ENCODE data around the gene TRIM17.

Gene TRIM17, protein sequence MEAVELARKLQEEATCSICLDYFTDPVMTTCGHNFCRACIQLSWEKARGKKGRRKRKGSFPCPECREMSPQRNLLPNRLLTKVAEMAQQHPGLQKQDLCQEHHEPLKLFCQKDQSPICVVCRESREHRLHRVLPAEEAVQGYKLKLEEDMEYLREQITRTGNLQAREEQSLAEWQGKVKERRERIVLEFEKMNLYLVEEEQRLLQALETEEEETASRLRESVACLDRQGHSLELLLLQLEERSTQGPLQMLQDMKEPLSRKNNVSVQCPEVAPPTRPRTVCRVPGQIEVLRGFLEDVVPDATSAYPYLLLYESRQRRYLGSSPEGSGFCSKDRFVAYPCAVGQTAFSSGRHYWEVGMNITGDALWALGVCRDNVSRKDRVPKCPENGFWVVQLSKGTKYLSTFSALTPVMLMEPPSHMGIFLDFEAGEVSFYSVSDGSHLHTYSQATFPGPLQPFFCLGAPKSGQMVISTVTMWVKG

DNA sequence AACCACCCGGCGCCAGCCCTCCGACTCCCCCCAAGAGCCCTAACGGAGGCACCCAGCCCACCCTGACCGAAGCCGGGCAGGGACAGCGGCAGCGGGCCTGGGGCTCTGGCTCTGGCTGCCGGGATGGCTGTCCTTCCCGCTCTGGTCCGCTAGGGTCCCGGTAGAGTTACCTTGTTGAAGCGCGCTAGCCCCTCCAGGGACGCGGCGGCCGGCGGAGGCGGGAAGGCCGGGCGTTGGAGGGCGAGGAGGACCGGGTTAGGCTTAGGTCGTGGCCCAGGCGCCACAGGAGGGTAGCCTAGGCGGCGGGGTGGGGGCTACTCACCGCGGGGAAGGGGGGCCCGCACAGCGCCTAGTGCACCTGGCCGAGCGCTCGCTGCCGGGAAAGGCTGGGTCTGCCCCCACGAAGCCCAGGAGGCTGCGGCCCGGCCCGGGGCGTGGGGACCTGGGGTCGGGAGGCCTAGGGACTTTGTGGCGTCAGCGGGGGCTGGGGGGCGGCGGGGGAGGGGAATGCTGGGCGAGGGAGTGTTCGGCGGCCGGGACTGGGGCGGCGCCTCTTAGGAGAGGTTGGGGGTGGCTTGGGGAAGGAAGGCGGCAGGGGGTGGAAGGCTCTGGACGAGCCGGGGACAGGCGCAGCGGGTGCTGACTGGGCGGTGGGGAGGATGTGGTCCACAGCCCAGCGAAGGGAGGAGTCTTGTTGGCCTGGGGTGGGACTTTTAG lies at the start of gene TRIM17:
Gene TRIM17, minus strand, starts transcription at position 645 of the 717 bp plus-strand sequence. CDS start 1,789 bp downstream, outside the sequence.
- peak; percentile 52 for DNase-seq

DNA sequence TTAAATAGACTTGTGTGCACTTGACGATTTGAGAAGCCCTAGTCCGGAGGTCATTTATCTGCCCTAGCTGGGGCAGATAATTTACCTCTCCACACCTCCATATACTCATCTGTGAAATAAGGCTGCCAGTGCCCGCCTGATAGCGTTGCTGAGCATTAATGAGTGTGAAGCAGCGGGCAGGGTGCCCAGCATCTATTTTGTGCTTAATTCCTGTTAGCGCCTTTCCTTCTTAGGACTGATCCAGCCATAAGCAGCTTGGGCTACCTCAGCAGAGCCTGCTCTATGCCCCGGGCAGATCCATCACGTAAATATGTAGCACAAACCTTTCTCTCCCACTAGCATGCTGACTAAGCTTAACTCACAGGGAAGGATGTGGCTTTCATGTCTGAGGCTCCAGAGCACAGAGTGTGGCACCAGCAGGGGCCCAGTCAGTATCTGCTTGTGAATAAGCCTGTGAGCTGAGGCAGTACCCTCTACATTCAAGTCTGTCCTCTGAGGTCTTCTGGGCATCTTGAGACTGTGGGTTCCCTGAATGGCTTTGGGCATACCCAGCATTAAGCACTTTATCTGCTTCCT lies 49.0 kb upstream of the TRIM17 start:
- no peak for DNase-seq

DNA sequence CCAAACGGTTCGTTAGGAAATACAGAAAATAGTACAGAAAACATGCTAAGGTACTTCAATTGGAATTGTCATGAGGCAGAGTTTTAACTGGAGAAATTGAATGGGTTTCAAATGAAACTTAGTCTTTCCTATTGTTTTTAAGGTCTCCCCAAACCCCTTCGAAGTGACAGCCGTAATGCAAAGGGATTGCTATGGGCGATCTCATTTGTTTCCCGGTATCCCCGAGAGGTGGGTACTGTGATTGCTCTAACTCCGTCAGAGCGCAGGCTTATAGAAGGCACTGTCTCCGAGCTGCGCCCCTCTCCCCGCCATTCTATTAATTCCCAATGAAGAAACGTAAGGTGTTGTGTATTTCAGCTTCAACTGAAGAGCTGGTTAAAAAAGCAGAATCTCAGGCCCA lies 48.5 kb upstream of the TRIM17 start:
- DNase-seq, result no peak

DNA sequence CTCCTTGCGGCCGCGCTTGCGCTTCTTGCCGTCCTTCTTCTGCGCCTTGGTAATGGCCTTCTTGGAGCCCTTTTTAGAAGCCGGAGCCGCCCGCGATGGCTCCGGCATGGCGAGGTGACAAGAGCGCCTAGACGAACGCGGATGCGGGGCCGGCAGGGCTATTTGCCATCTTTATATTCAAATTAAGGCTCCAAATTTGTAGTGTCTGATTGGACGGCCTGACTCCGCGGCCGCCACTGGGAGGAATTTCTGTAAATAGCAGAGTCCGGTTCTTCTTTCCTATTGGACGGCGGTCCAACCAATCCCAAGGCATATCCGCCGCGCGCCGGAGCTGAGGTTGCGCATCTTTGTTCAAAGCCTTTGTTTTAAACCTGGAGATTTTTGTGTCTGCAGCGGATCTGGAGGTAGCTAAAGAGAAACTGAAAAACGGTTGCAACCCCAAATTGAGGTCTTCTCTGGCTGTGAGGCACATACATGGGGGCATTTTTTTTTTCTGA lies 47.9 kb upstream of the TRIM17 start:
- DNase-seq, result peak; percentile 84

DNA sequence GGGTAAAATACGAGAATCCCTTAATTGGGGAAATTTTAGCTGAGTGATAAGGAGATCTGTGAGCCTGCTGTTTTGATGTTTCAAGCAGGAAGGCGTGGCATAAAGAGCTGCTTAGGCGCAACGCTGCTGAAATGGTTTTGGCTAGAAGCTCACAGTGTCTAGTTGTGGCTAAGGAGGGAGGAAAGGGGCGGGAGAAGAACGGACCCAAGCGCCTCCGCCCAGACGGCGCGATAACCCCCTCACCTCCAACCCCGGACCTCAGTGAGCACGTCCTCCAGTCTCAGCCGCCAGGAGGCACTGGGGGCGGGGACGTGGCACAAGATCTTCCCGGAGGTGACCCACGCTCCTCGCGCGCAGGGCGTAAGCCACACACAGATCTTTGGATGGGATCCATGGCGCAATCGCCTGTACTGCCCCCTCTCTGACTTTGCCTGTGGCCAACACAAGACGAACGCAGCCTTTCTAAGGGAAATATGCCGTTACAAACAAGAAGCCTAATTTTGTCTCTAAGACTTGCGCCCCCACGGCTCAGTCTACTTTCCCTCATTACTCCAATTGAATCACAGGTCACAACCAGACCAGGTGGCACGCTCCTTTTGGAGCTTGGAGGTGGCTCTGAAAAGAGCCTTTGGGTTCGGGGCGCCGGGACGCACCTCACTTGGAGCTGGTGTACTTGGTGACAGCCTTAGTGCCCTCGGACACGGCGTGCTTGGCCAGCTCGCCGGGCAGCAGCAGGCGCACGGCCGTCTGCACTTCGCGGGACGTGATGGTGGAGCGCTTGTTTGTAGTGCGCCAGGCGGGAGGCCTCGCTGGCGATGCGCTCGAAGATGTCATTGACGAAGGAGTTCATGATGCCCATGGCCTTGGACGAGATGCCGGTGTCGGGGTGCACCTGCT lies 47.1 kb upstream of the TRIM17 start:
- peak; percentile 42 for DNase-seq

DNA sequence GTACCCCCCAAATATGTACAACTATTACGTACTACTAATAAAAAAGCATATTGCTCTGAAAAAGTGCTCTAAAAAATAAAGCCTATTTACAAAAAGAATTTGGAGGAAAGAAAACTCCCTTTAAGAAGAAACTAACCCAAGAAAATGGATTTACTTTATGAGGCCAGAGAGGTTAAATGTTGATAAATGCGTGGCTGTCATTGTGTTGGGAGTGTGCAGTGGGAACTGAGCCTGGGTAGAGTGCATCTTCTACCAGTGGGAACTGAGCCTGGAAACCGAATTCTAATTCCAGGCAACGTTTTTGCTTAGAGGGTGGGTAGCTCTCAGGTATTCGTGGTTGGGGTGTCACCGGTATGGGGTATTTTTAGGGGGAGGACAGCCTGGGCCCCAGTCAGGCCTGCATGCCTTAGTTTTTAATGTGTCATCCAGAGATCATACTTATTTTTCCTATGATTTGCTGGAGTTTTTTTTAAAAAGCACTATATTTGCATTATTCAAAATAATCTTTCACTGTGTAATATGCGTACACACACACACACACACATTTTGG lies 46.4 kb upstream of the TRIM17 start:
- DNase-seq, result no peak

DNA sequence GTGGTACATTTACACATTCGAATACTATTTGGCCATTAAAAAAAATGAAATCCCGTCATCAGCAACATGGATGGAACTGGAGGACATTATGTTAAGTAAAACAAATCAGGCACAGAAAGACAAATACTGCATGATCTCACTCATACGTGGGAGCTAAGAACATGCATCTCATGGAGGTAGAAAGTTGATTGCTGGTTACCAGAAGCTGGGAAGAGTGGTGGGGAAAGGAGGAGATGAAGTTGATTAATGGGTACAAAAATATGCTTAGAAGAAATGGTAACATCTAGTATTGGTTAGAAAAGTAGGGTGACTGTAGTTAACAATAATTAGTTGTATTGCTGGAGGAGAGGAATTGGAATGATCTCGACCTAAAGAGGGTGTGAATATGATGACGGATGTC lies 45.9 kb upstream of the TRIM17 start:
- no peak for DNase-seq

DNA sequence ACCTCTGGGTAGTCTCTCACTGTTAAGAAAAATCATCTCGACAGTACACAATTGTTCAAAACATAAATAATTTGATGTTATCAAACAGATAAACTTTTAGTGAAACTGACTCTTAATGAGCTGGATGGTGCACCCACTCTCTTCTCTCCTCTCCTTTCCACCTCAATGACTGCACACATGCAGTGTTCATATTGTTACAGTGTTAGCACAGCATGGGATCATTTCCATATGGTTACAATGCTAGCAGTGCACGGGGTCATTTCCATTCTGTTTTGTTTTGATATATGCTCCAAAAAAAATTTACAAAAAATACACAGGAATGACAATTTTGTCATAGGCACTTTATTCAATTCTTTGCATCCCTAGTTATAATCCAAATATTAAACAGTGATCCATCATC lies 44.2 kb upstream of the TRIM17 start:
- DNase-seq, result no peak

DNA sequence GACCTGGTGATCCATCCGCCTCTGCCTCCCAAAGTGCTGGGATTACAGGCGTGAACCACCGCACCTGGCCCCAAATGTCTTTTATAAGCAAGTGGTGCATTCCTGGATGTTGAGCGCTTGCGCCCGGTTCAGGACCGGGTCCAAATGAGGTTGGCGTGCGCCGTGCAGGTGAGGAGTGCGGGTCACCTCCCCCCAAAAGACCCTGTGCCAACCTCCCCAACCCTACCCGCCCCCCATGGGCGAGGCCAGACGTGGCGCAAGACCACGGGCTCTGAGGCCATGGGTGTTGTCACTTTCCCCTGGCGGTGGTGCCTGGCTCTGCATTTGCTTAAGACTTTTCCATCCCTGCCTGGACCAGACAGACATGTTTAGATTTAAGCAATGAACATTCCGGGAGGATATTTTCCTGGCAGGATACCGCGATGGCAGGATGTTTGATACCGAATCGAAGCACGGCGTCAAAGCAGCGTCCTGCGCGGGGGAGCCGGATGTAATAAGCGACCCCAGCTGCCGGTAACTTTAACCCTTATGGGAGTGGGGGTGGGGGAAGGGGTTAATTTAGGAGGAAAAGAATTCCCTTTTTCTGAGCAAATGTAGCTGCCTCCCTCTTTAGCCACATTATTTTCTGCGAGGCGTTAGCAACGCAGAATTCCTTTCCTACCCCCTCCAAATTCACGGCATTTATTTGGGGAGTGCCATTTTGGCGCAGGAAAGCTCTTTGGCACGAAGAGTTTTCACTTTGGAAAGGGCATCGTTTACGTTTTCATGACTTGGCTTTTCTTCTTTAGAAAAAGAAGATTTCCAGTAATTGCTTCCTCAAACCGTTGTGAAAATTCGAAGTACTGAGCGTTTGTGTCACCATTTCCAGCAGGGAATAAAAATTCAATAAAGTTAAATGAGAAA lies 42.7 kb upstream of the TRIM17 start:
- peak; percentile 52 for DNase-seq

DNA sequence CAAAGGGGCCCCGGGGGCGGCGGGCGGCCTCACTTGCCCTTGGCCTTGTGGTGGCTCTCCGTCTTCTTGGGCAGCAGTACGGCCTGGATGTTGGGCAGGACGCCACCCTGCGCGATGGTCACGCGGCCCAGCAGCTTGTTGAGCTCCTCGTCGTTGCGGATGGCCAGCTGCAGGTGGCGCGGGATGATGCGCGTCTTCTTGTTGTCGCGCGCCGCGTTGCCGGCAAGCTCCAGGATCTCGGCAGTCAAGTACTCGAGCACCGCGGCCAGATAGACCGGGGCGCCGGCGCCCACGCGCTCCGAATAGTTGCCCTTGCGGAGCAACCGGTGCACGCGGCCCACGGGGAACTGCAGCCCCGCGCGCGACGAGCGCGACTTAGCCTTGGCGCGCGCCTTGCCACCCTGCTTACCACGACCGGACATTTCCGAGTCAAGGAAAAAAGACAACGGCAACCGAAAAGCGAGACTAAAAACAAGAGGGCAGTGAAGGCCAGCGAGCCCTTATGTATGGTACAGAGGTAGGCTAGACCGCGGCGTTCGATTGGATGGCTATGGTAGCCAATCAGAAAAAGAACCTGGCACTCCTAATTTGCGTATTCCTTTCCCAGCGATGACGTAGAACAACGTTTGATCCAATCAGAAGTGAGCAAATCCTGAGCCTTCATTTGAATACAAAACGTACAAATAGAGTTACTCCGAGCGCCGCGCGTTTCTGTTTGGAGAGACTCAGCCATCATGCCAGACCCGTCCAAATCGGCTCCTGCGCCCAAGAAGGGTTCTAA lies 40.9 kb upstream of the TRIM17 start:
- DNase-seq, result peak; percentile 79

DNA sequence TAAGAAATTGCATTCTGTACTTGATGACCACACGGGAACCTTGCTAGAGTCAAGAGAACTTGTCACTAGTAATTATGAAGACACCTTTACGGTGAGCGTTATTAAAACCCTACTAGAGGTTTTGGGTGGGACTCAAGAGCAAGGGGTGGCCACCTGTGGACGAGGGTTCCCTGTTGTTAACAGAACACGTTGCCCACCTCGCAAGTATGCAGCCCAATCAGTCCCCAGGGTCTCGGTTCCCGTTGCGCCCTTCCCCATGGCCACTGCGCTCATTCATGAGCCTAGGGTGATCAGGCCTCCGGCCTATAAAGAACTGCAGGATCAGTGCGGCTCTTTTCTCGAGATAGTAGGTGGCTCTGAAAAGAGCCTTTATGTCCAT lies 40.3 kb upstream of the TRIM17 start:
- no peak for DNase-seq

DNA sequence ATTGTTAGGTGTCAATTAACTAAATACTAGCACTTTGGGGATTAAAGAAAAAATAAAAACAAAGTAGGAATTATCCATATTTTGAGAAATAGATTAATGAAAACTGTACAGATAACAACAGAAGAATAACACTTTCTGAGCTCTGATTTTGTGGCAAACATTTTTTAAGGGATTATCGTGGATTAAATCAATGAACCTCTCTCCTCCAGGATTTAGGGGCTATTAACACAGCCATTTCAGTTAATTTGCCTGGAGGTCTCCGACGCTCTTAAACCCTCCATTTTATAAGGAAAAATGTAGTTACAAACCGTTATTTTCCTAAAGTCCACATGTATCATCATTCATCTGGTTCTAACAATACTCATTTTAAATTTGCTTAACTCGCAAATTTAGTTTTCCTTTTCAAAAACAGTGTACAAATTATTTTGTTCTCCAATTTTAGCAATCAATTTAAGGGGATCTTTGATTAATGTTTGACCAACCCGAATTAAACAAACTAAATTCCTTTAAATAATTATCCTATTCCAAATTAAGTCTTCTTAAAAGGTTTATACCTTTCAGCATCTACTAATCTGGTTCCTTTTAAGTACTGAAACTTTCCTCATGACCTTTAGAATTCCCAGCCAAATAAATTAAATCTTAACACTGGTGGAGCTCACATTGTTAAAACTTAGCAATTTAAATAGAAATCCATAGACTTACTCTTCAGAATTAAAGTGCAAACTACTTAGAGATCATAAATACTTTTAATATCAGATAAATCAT lies 39.8 kb upstream of the TRIM17 start:
- DNase-seq, result no peak

DNA sequence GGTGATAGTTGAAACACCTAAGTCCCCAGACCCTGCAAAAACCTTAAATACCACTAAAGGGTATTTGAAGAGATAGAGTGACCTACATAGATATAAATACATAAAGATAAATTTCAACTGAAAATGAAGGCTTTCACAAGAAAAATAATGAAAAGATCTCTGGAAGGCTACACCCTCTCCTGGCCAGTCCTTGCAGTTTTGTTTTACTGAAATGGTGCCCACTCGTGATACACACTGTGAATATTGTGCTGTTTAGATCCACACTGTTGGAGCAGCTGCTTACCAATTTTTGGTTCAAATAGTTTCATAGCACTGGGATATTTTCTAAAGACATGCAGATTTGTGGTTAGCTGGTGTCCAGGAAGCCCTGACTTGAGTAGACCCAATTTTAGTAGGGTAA lies 39.1 kb upstream of the TRIM17 start:
- DNase-seq, result no peak

DNA sequence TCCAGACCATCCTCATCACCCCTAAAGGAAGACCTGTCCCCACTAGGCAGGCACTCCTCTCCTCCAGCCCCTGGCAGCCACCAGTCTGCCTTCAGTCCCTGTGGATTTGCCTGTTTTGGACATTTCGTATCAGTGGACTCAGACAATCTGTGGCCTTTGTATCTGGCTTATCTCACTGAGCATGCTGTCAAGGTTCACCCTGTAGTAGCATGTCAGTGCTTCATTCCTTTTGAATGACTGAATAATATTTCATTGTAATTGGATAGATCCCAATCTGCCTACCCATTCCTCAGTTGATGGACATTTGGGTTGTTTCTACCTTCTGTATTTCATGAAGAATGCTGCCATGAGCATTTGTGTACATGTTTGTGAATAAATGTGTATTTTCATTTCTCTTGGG lies 37.6 kb upstream of the TRIM17 start:
- DNase-seq, result no peak

DNA sequence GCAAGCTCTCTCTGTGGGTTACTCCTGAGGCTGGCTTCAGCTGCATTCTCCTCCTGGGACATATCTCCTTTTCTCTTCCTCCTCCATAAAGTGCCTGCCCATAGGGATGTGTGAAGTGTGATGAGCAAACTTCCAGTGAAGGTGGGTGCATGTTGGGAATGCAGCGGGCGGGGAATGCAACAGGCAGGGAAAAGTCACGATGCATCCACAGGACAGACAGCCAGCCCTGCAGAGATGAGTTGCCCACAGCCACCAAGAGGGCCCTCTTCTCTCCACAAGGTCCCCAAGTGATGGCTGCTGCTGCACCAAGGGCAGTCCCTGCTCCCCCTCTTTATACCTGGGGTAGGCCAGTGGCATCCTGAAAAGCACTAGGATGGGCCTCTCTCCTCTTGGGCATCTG lies 37.0 kb upstream of the TRIM17 start:
- no peak for DNase-seq

DNA sequence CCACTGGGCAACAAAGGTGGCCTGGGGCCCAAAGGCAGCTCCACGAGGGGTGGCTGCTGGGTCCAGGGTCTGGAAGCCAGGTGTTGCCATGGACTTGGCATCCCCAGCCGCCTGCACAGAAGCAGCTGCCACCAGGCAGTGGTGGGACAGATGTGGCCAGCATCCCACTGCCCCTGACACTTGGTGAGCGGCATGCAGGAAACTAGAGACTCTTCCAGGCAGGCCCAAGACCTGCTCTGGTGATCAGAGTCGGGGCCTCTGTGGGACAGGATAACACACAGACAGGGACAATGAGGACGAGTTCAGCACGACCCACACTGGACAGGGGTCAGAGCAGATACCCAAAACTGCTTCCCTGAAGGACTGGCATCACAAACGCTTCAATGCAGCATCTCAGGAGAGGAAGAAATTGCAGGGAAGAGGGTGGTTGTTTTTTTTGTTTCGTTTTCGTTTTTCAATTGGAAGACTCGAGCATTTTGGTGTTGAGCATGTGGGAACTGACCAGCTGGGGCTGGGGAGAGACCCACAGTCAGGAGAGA lies 36.4 kb upstream of the TRIM17 start:
- DNase-seq, result no peak

DNA sequence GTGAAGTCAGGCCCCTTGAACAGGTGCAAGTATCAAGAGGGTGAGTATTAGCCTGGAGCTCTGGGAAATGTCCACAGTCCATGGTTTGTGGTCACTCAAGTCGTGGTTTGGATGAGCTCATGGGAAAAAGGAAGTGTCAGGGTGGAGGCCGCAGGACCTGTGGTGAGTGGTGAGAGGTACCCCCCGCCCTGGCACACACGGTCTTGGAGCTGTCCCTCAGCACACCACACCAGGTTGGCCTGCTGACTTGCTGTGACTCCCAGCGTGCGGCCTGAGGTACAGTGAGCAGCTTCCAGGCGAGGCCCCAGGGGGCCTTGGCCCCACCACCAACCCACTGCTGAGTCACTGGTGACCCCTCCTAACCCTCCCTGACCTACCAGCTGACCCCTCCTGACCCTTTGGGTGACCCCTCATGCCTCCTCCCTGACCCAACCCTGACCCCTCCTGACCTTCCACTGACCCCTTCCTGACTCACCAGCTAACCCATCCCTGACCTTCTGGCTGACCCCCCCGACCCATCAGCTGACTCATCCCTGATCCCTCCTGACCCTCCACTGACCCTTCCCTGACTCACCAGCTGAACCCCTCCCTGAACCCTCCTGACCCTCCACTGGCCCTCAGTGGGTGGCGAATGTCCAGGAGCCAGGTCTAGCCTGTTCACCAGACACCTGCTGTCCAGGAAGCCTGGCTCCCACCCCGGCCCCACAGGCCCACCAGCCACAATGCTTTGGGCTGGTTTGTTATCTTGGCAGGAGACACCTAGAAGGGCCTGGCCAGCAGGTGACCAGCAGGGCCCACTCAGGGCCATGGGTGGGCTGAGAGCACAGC lies 35.7 kb upstream of the TRIM17 start:
- DNase-seq, result no peak

DNA sequence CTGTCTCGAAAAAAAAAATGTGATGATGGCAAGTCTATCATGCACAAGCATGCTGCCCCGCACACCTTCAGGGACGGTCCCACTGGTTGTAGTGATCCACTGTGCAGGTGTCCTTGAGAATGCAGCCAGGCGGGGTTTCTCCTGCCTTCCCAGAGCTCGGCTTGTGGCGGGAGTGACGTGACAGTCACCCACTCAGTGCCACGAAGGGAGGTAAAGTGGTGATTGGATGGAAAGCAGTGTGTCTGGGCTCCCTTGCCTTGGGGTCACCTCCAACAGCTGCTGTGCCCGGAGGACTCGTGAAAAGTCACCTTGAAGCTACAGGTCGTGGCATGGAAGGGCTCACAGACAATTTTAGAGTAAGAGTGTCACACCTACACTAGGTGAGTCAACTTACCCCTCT lies 33.5 kb upstream of the TRIM17 start:
- DNase-seq, result no peak
